ENCODE measurements around the gene DMBT1.

The DMBT1 gene

GRCh38 chr10:122515022-122515424 lies 45.5 kb upstream of the DMBT1 start:
- TF ChIP-seq EZH2 (IDR thresholded peaks at IDR 0.05; ENCODE audit: borderline replicate concordance, low read depth, low read length, severe bottlenecking) (no peak), CTCF (IDR thresholded peaks at IDR 0.05; ENCODE audit: borderline replicate concordance, extremely low read depth, low read length, poor library complexity, severe bottlenecking) (no peak)
- Histone ChIP-seq H3K27me3 (ENCODE audit: insufficient read depth, low read length, poor library complexity) (no peaks in the 10 kb centered on the region), H3K4me2 (ENCODE audit: insufficient read depth, low read length) (no peak overlapping the region), H3K9ac (ENCODE audit: low read depth, low read length) (no peak overlapping the region), H3K79me2 (ENCODE audit: insufficient read depth, low read length) (no peaks in the 10 kb centered on the region), H2AFZ (ENCODE audit: low read depth, low read length) (no peak overlapping the region), H3K4me3 (ENCODE audit: low read depth in 1 of 2, low read length in 2 of 2) (no peak overlapping the region), H3K9me3 (ENCODE audit: insufficient read depth, low read length, severe bottlenecking) (no peaks in the 10 kb centered on the region), H3K27ac (ENCODE audit: low read length) (no peak overlapping the region), H3K4me1 (ENCODE audit: insufficient read depth, low read length) (peaks cover 26% of the 10 kb centered on the region), H3K36me3 (ENCODE audit: insufficient read depth, low read length) (no peaks in the 10 kb centered on the region), H4K20me1 (ENCODE audit: insufficient read depth, low read length) (no peaks in the 10 kb centered on the region)
- no peak for ATAC-seq (ENCODE audit: insufficient read depth, low read depth)
- DNase-seq, result no peak

- Histone ChIP-seq H3K9ac (ENCODE audit: low read depth, low read length) (no peak overlapping the region), H3K4me3 (ENCODE audit: low read depth in 1 of 2, low read length in 2 of 2) (no peak overlapping the region), H2AFZ (ENCODE audit: low read depth, low read length) (no peak overlapping the region), H3K27ac (ENCODE audit: low read length) (no peak overlapping the region), H3K36me3 (ENCODE audit: insufficient read depth, low read length) (no peaks in the 10 kb centered on the region), H3K27me3 (ENCODE audit: insufficient read depth, low read length, poor library complexity) (no peaks in the 10 kb centered on the region), H4K20me1 (ENCODE audit: insufficient read depth, low read length) (no peaks in the 10 kb centered on the region), H3K4me1 (ENCODE audit: insufficient read depth, low read length) (peaks cover 26% of the 10 kb centered on the region), H3K9me3 (ENCODE audit: insufficient read depth, low read length, severe bottlenecking) (no peaks in the 10 kb centered on the region), H3K4me2 (ENCODE audit: insufficient read depth, low read length) (no peak overlapping the region), H3K79me2 (ENCODE audit: insufficient read depth, low read length) (no peaks in the 10 kb centered on the region)
- peak; percentile 70 for DNase-seq
- no peak for TF ChIP-seq CTCF (IDR thresholded peaks at IDR 0.05; ENCODE audit: borderline replicate concordance, extremely low read depth, low read length, poor library complexity, severe bottlenecking)
- no peak for TF ChIP-seq EZH2 (IDR thresholded peaks at IDR 0.05; ENCODE audit: borderline replicate concordance, low read depth, low read length, severe bottlenecking)
- peak; percentile 92 for ATAC-seq (ENCODE audit: insufficient read depth, low read depth)
Observed at GRCh38 chr10:122515588-122516231, 44.8 kb upstream of the DMBT1 start.

GRCh38 chr10:122516734-122517133 lies 43.8 kb upstream of the DMBT1 start:
- no peaks in the 10 kb centered on the region for H3K79me2 ChIP-seq (ENCODE audit: insufficient read depth, low read length)
- H3K27me3 ChIP-seq (ENCODE audit: insufficient read depth, low read length, poor library complexity), result no peaks in the 10 kb centered on the region
- no peaks in the 10 kb centered on the region for H3K36me3 ChIP-seq (ENCODE audit: insufficient read depth, low read length)
- H2AFZ ChIP-seq (ENCODE audit: low read depth, low read length), result no peak overlapping the region
- ATAC-seq (ENCODE audit: insufficient read depth, low read depth), result peak; percentile 44
- no peak overlapping the region for H3K9ac ChIP-seq (ENCODE audit: low read depth, low read length)
- no peak overlapping the region for H3K4me2 ChIP-seq (ENCODE audit: insufficient read depth, low read length)
- no peaks in the 10 kb centered on the region for H4K20me1 ChIP-seq (ENCODE audit: insufficient read depth, low read length)
- peak; percentile 27 for DNase-seq
- no peak overlapping the region for H3K4me3 ChIP-seq (ENCODE audit: low read depth in 1 of 2, low read length in 2 of 2)
- H3K9me3 ChIP-seq (ENCODE audit: insufficient read depth, low read length, severe bottlenecking), result no peaks in the 10 kb centered on the region
- peaks cover 26% of the 10 kb centered on the region for H3K4me1 ChIP-seq (ENCODE audit: insufficient read depth, low read length)
- TF ChIP-seq EZH2 (IDR thresholded peaks at IDR 0.05; ENCODE audit: borderline replicate concordance, low read depth, low read length, severe bottlenecking) (no peak), CTCF (IDR thresholded peaks at IDR 0.05; ENCODE audit: borderline replicate concordance, extremely low read depth, low read length, poor library complexity, severe bottlenecking) (no peak)
- no peak overlapping the region for H3K27ac ChIP-seq (ENCODE audit: low read length)

Measured in DND-41 (cell line).